H1 (cell line): ENCODE measurements around the gene XIRP1. TPM values are rescaled to one million over a fixed set of nuclear protein-coding genes. Genes with fewer than 3 reads are reported as not detected.
A peak's percentile ranks its signal among the peaks of the same experiment; 100 is the strongest.

Experiments used
- CTCF ChIA-PET: fragments of 300-600 bp; sonication (Branson Sonifier 250); formaldehyde crosslinking; loops from one replicate; lab custom pipeline; 2021; ENCODE audit not compliant: partially characterized antibody; lab: Charles Lee
- POLR2A ChIA-PET: fragments of 300-600 bp; sonication (Branson Sonifier 250); formaldehyde crosslinking; loops from one replicate; lab custom pipeline; 2021; ENCODE audit warnings: inconsistent platforms; ENCODE audit not compliant: partially characterized antibody; lab: Charles Lee
- DNase-seq, 2 experiments: peaks; one replicate each; pipeline versions ENCODE4 v3.0.0 to v3.0.0-alpha.2; 2010 to 2022; ENCODE audit warnings: low spot score in 2 of 2, low read depth in 1 of 2, mixed read lengths in 1 of 2
- FAIRE-seq: peaks from 2 replicates; lab custom pipeline; 2011; peaks lifted over from hg19 to GRCh38; lab: Jason Lieb, UNC
- H2AFZ ChIP-seq: 2 replicates; pipeline ENCODE4 v1.8.1; 2012; ENCODE audit warnings: low read length, inconsistent platforms
- H2AK5ac ChIP-seq: 2 replicates; pipeline ENCODE4 v1.6.1; 2013; ENCODE audit warnings: low read depth, low read length
- H2BK120ac ChIP-seq: replicated peaks from 2 replicates; pipeline ENCODE3; 2013; ENCODE audit warnings: low read depth, low read length, inconsistent platforms
- H2BK12ac ChIP-seq: 2 replicates; pipeline ENCODE4 v1.6.1; 2013; ENCODE audit warnings: low read depth, low read length
- H2BK15ac ChIP-seq: 2 replicates; pipeline ENCODE4 v1.6.1; 2013; ENCODE audit warnings: low read length
- H2BK20ac ChIP-seq: 2 replicates; pipeline ENCODE4 v1.6.1; 2013; ENCODE audit warnings: low read length
- H2BK5ac ChIP-seq: 2 replicates; pipeline ENCODE4 v1.6.1; 2013; ENCODE audit warnings: low read depth, low read length
- H3K14ac ChIP-seq: 2 replicates; pipeline ENCODE4 v1.6.1; 2013; ENCODE audit warnings: inconsistent platforms; ENCODE audit not compliant: insufficient read length
- H3K18ac ChIP-seq: 2 replicates; pipeline ENCODE4 v1.6.1; 2013; ENCODE audit warnings: low read length; ENCODE audit errors: extremely low read depth
- H3K23ac ChIP-seq: 2 replicates; pipeline ENCODE4 v1.6.1; 2013; ENCODE audit warnings: inconsistent platforms; ENCODE audit not compliant: insufficient read length
- H3K23me2 ChIP-seq: 2 replicates; pipeline ENCODE4 v1.6.1; 2013; ENCODE audit warnings: low read depth, low read length
- H3K27ac ChIP-seq: 2 replicates; pipeline ENCODE4 v1.6.1; 2011; ENCODE audit warnings: low read depth, low read length, inconsistent platforms
- H3K27me3 ChIP-seq, 4 experiments: replicated peaks in 1 of 4; 1 replicate in 1 of 4; 2 replicates in 3 of 4; pipeline versions ENCODE4 v1.6.1 to v1.8.1; 2011 to 2013; ENCODE audit warnings: low read length in 3 of 4, mild to moderate bottlenecking in 3 of 4, inconsistent platforms in 2 of 4, mixed read lengths in 2 of 4, moderate library complexity in 1 of 4; ENCODE audit not compliant: control insufficient read depth in 3 of 4, insufficient read depth in 3 of 4; ENCODE audit errors: extremely low read depth in 1 of 4
- H3K36me3 ChIP-seq, 4 experiments: 2 replicates each; pipeline versions ENCODE4 v1.6.1 to v1.8.1; 2011 to 2013; ENCODE audit warnings: mild to moderate bottlenecking in 4 of 4, low read length in 3 of 4, moderate library complexity in 2 of 4, control low read depth in 1 of 4, inconsistent platforms in 1 of 4; ENCODE audit not compliant: insufficient read depth in 4 of 4, control insufficient read depth in 2 of 4
- H3K4ac ChIP-seq: replicated peaks from 2 replicates; pipeline ENCODE3; 2013; ENCODE audit warnings: low read length, low read depth, mixed read lengths, inconsistent platforms; ENCODE audit not compliant: insufficient read length
- H3K4me1 ChIP-seq, 4 experiments: replicated peaks in 1 of 4; 1 replicate in 1 of 4; 2 replicates in 3 of 4; pipeline versions ENCODE4 v1.6.1 to v1.8.1; 2011 to 2013; ENCODE audit warnings: low read length in 3 of 4, inconsistent platforms in 2 of 4, mixed read lengths in 1 of 4; ENCODE audit not compliant: insufficient read depth in 4 of 4, control insufficient read depth in 3 of 4
- H3K4me2 ChIP-seq, 2 experiments: 2 replicates each; pipeline versions ENCODE4 v1.6.1 to v1.8.1; 2011 to 2013; ENCODE audit warnings: low read depth in 2 of 2, low read length in 2 of 2, control low read depth in 1 of 2, inconsistent platforms in 1 of 2, mild to moderate bottlenecking in 1 of 2; ENCODE audit not compliant: insufficient read depth in 1 of 2
- H3K4me3 ChIP-seq, 4 experiments: fragments of 200-600, 300-600 bp in 1 of 4; sonication (generic), shearing (Covaris generic), sonication (Bioruptor Twin) in 1 of 4; 2 replicates each; pipeline versions ENCODE4 v1.5.1 to v1.8.1; 2011 to 2016; ENCODE audit warnings: low read length in 4 of 4, low read depth in 3 of 4, control low read depth in 2 of 4, inconsistent platforms in 2 of 4, mild to moderate bottlenecking in 2 of 4, mixed read lengths in 1 of 4, moderate library complexity in 1 of 4; ENCODE audit not compliant: insufficient read depth in 2 of 4; ENCODE audit errors: extremely low read depth in 1 of 4
- H3K56ac ChIP-seq: replicated peaks from 2 replicates; pipeline ENCODE3; 2013; ENCODE audit warnings: low read depth, mild to moderate bottlenecking, mixed read lengths, low read length, inconsistent platforms; ENCODE audit not compliant: insufficient read length
- H3K79me1 ChIP-seq: 2 replicates; pipeline ENCODE4 v1.6.1; 2013; ENCODE audit warnings: low read depth, low read length, control low read depth
- H3K79me2 ChIP-seq, 2 experiments: 2 replicates each; pipeline versions ENCODE4 v1.6.1 to v1.8.1; 2012 to 2013; ENCODE audit warnings: low read length in 2 of 2, mild to moderate bottlenecking in 2 of 2, inconsistent platforms in 1 of 2; ENCODE audit not compliant: insufficient read depth in 2 of 2, control insufficient read depth in 1 of 2
- H3K9ac ChIP-seq, 4 experiments: replicated peaks in 1 of 4; 1 replicate in 1 of 4; 2 replicates in 3 of 4; pipeline versions ENCODE4 v1.6.1 to v1.8.1; 2011 to 2013; ENCODE audit warnings: low read depth in 3 of 4, low read length in 3 of 4, control low read depth in 2 of 4, mild to moderate bottlenecking in 2 of 4, moderate library complexity in 2 of 4, inconsistent platforms in 1 of 4; ENCODE audit errors: extremely low read depth in 1 of 4
- H3K9me3 ChIP-seq, 2 experiments: 2 replicates each; pipeline versions ENCODE4 v1.6.1 to v1.8.1; 2012 to 2013; ENCODE audit warnings: mild to moderate bottlenecking in 2 of 2, moderate library complexity in 2 of 2, control low read depth in 1 of 2, inconsistent platforms in 1 of 2, low read depth in 1 of 2, low read length in 1 of 2, mixed read lengths in 1 of 2; ENCODE audit not compliant: insufficient read depth in 2 of 2
- H4K20me1 ChIP-seq, 2 experiments: replicated peaks in 1 of 2; 2 replicates each; pipeline versions ENCODE3 to v1.8.1; 2011 to 2013; ENCODE audit warnings: inconsistent platforms in 2 of 2, low read length in 2 of 2, mild to moderate bottlenecking in 1 of 2; ENCODE audit not compliant: insufficient read depth in 2 of 2, control insufficient read depth in 1 of 2
- H4K5ac ChIP-seq: 2 replicates; pipeline ENCODE4 v1.6.1; 2013; ENCODE audit warnings: low read length, low read depth, mixed read lengths, inconsistent platforms; ENCODE audit not compliant: insufficient read length
- H4K8ac ChIP-seq: 2 replicates; pipeline ENCODE4 v1.8.0; 2013; ENCODE audit warnings: mild to moderate bottlenecking, moderate library complexity, low read length, inconsistent platforms; ENCODE audit not compliant: insufficient read depth; ENCODE audit errors: extremely low read depth
- H4K91ac ChIP-seq: replicated peaks from 2 replicates; pipeline ENCODE3; 2013; ENCODE audit warnings: low read length, mixed read lengths, inconsistent platforms; ENCODE audit not compliant: insufficient read length
- ASH2L ChIP-seq: fragments of 200-600, 300-600 bp; sonication (generic); IDR thresholded peaks from one replicate; pipeline ENCODE4 v1.7.1; 2017; ENCODE audit warnings: low read length
- BCL11A ChIP-seq, 2 experiments: IDR thresholded peaks; one replicate each; pipeline ENCODE4 v1.6.1; 2011; ENCODE audit warnings: low read depth in 2 of 2, low read length in 2 of 2, mild to moderate bottlenecking in 2 of 2
- BRCA1 ChIP-seq: IDR thresholded peaks from 2 replicates; pipeline ENCODE4 v1.6.1; 2012; ENCODE audit warnings: low read depth, low read length, improper control_type of control experiment
- CREB1 ChIP-seq: IDR thresholded peaks from 2 replicates; pipeline ENCODE4 v1.6.1; 2012; ENCODE audit warnings: inconsistent platforms
- EZH2 ChIP-seq: fragments of 200-600 bp; sonication (generic); IDR thresholded peaks from 2 replicates; pipeline ENCODE4 v1.7.1; 2012; ENCODE audit warnings: low read depth, mild to moderate bottlenecking, moderate library complexity, low read length, inconsistent platforms; ENCODE audit not compliant: severe bottlenecking
- FOSL1 ChIP-seq: IDR thresholded peaks from 2 replicates; pipeline ENCODE4 v1.6.1; 2011; ENCODE audit warnings: mild to moderate bottlenecking, low read depth, low read length, moderate library complexity; ENCODE audit not compliant: insufficient read depth
- JUN ChIP-seq: IDR thresholded peaks from 2 replicates; pipeline ENCODE4 v1.6.1; 2011; ENCODE audit warnings: low read depth, mild to moderate bottlenecking, improper control_type of control experiment, low read length
- KDM5A ChIP-seq: fragments of 200-600 bp; IDR thresholded peaks from 2 replicates; pipeline ENCODE4 v1.7.1; 2012; ENCODE audit warnings: mild to moderate bottlenecking, low read length, inconsistent platforms, mixed read lengths
- POU5F1 ChIP-seq: IDR thresholded peaks from 2 replicates; pipeline ENCODE4 v1.6.1; 2011; ENCODE audit warnings: low read depth, mild to moderate bottlenecking, low read length, moderate library complexity
- RFX5 ChIP-seq: IDR thresholded peaks from 2 replicates; pipeline ENCODE4 v1.6.1; 2011; ENCODE audit warnings: low read depth, low read length, improper control_type of control experiment, borderline replicate concordance
- SIN3A ChIP-seq, 2 experiments: IDR thresholded peaks in 1 of 2; conservative IDR thresholded peaks in 1 of 2; 2 replicates each; pipeline ENCODE4 v1.6.1; 2011 to 2012; ENCODE audit warnings: low read length in 2 of 2, improper control_type of control experiment in 1 of 2, low read depth in 1 of 2, mild to moderate bottlenecking in 1 of 2
- SIRT6 ChIP-seq: IDR thresholded peaks from one replicate; pipeline ENCODE4 v1.7.1; 2012; ENCODE audit warnings: low read length, inconsistent platforms
- WGBS, 2 experiments: shearing (Covaris generic) in 1 of 2; methylation state at CpG; one replicate each; pipeline versions ENCODE4 v1.1.6 to v1.1.7; 2013 to 2015; ENCODE audit warnings: low lambda C conversion rate in 2 of 2, mixed read lengths in 2 of 2, inconsistent platforms in 1 of 2, low coverage in 1 of 2, missing lambda C conversion rate in 1 of 2; ENCODE audit not compliant: insufficient replicate concordance in 2 of 2, insufficient coverage in 1 of 2, insufficient read length in 1 of 2; ENCODE audit errors: extremely low coverage in 1 of 2, missing lambda C conversion rate in 1 of 2; 5-methylcytosine and 5-hydroxymethylcytosine counted together
- polyA plus RNA-seq, 7 experiments: library from polyadenylated mRNA; depleted of rRNA in 3 of 7; stranded (reverse) in 5 of 7; unstranded in 2 of 7; fragments of >200 nt in 5 of 7; fragments of 200-250 nt in 2 of 7; gene quantifications; 1 replicate in 5 of 7; 2 replicates in 1 of 7; 4 replicates in 1 of 7; pipeline versions ENCODE4 v1.2.1 to v1.2.3, GENCODE V29; 2011 to 2013; ENCODE audit warnings: missing spikeins in 2 of 7, mixed read lengths in 2 of 7
- total RNA-seq: library from RNA; stranded (reverse); fragmentation: NEBNext Ultra II Directional; extraction: Animal tissue kit (Norgen Biotek cat#: 25700); gene quantifications from 2 replicates; pipeline ENCODE4 v1.2.1, GENCODE V29; 2021
- TF ChIP-seq, protein P1 (sequence below): IDR thresholded peaks from 2 replicates; pipeline ENCODE4 v1.6.1; 2011; ENCODE audit warnings: low read depth, mild to moderate bottlenecking, low read length; ENCODE audit not compliant: insufficient read depth

XIRP1 gene
- total and polyA plus RNA-seq, 2 of the 8 experiments (the other 6 are each of a cell fraction or from before 2014, with no cell fraction given), result not detected

DNA sequence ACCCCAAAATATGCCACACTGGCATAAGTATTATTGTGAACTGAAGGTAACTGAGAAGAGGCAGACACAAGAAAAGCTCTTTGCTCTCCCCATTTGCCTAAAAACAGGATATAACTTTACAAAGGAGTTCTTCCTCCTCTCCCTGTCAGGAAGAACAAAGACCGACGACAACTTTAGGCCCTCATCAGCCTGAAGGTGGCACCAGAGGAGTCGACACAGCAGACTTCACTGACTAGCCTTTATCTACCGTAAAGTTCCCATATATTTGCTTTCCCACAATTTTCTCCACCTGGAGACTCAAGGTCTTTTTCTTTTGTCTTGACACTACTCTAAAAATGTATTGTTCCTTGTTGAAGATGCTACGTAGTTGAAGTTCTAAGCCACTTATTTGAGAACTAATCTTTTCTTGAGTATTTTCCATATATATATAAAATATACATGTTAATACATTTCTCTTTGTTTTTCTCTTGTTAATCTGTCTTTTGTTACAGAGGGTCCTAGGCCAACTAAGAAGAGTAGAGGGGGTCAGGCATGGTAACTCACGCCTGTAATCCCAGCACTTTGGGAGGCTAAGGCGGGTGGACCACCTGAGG, 16.2 kb upstream of the XIRP1 start:
- Histone ChIP-seq H2AK5ac (no peak overlapping the region), H3K14ac (no peak overlapping the region), H3K79me1 (no peaks in the 10 kb centered on the region), H4K91ac (no peak overlapping the region), H2BK120ac (no peak overlapping the region), H3K56ac (no peak overlapping the region), H4K20me1 (no peaks in the 10 kb centered on the region), H3K9ac (no peak overlapping the region), H4K8ac (no peak overlapping the region), H2BK12ac (no peak overlapping the region), H2BK5ac (no peak overlapping the region), H2BK20ac (peak overlapping the region; percentile 43; the same call in 1 of the 2 replicates), H3K4ac (no peak overlapping the region), H3K4me1 (peaks cover 0 to 11% (median 6%) of the 10 kb centered on the region in 4 experiments; a peak in 5 of 7 replicates), H4K5ac (no peak overlapping the region), H3K23ac (no peak overlapping the region), H2BK15ac (no peak overlapping the region), H3K18ac (0 out of 2 replicates have a peak overlapping the region, but pooled peaks have one; percentile 25), H3K79me2 (no peaks in the 10 kb centered on the region), H3K9me3 (no peaks in the 10 kb centered on the region), H3K4me3 (no peak overlapping the region), H2AFZ (peak overlapping the region; percentile 96; the same call in 1 of the 2 replicates), H3K23me2 (no peaks in the 10 kb centered on the region), H3K36me3 (no peaks in the 10 kb centered on the region), H3K27me3 (no peaks in the 10 kb centered on the region), H3K4me2 (no peak overlapping the region; a peak in 1 of 4 replicates), H3K27ac (no peak overlapping the region)
- 39% methylated on average over 7 of the region's 7 CpGs; no CpG with 5 or more reads in 1 of the 2 experiments for WGBS, 2 experiments
- peak; percentile 68 for FAIRE-seq
- DNase-seq, result no peak
- ChIA-PET POLR2A (interaction anchor here (0.6 to 1.3 kb wide), 3 partner anchors 55 to 1161 kb away, joined by 3 to 4 read pairs (median 3); no protein-coding TSS in a partner anchor), CTCF (interaction anchor here (1.0 to 15.2 kb wide), 12 partner anchors 9 to 102 kb away, joined by 3 to 198 read pairs (median 6); partner anchors contain the start of gene XIRP1)
- no peak for TF ChIP-seq RFX5
- TF ChIP-seq ASH2L, result no peak
- no peak for TF ChIP-seq BCL11A (IDR thresholded peaks at IDR 0.05; ENCODE audit: low read depth in 2 of 2, low read length in 2 of 2)
- TF ChIP-seq CREB1, result peak; percentile 63; the same call in 1 of the 2 replicates
- TF ChIP-seq SIN3A (conservative IDR thresholded peaks at IDR 0.05 in 1 of 2, IDR thresholded peaks at IDR 0.05 in 1 of 2; ENCODE audit: low read depth in 1 of 2, low read length in 2 of 2), result no peak
- TF ChIP-seq EZH2, result no peak
- no peak for TF ChIP-seq SIRT6
- TF ChIP-seq JUN, result no peak
- no peak for TF ChIP-seq BRCA1
- TF ChIP-seq POU5F1, result no peak
- no peak for TF ChIP-seq FOSL1
- no peak for TF ChIP-seq KDM5A
- TF ChIP-seq, protein P1, sequence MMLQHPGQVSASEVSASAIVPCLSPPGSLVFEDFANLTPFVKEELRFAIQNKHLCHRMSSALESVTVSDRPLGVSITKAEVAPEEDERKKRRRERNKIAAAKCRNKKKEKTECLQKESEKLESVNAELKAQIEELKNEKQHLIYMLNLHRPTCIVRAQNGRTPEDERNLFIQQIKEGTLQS, result no peak
